Prostate gland (tissue), 2 donors: ENCODE measurements around the gene AFAP1L1.

Source experiments
- CTCF ChIP-seq, 4 experiments: fragments of 200-600 bp in 2 of 4; fragments of 450-650 bp in 2 of 4; sonication (generic) in 2 of 4; IDR thresholded peaks; 1 replicate in 3 of 4; 2 replicates in 1 of 4; pipeline ENCODE4 v1.5.1; 2016 to 2019; ENCODE audit warnings: antibody characterized with exemption in 4 of 4, mild to moderate bottlenecking in 2 of 4, moderate library complexity in 2 of 4
- POLR2A ChIP-seq: fragments of 450-650 bp; IDR thresholded peaks from one replicate; pipeline ENCODE4 v1.6.1; 2016; ENCODE audit warnings: antibody characterized with exemption, mild to moderate bottlenecking
- POLR2AphosphoS5 ChIP-seq: sonication (generic); formaldehyde crosslinking; IDR thresholded peaks from one replicate; pipeline ENCODE4 v1.6.1; 2017; ENCODE audit warnings: antibody characterized with exemption

DNA sequence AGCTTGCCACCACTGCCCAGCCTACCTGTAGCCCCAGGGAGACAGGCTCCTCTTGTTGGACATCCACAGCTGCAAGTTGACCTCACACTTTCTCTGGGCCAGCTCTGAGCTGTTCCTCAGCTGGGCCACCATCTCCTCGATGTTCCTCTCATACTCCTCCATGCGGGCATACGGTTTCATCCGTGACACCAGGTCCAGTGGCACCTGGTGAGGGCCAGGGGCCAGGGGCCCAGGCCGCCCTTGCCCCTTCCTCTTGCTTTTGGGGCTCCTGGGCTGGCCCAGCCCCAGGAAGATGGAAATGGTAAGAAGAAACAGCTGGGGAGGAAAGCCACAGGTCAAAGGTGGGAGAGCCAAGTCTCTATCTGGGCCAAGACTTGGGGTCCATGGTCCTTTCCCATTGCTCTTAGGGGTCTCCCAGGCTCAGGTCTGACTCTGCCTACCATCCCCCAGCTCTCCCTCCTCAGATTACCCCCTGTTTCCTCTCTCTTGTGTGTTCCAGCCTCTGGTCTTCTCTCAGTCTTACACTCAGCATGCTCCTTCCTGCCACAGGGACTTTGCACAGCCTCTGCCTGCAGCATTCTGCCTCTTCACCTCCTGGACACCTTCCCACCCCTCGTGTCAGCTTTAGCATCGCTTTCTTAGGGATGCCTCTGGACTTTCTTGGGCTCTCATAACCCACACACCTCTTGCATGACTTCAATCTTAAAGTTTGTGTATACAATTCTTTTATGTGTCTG is 105.2 kb downstream of the AFAP1L1 start:
- TF ChIP-seq CTCF (IDR thresholded peaks at IDR 0.05): no peak
- no peak for TF ChIP-seq POLR2AphosphoS5
- no peak for TF ChIP-seq POLR2A
